ENCODE measurements around the gene CHI3L2. TPM values are rescaled to one million over a fixed set of nuclear protein-coding genes. Genes with fewer than 3 reads are reported as not detected.

The CHI3L2 gene
- total and polyA plus RNA-seq, 2 of the 13 experiments (the other 11 are each of a cell fraction or from before 2014, with no cell fraction given) = 0.46 to 1.7 TPM

GRCh38 chr1:111242805-111243523 lies 15.5 kb downstream of the CHI3L2 start (continued):
- TF ChIP-seq ZNF687 (CRISPR knock-in tag; IDR thresholded peaks at IDR 0.05) = no peak
- no peak for TF ChIP-seq ZNF3 (CRISPR knock-in tag; IDR thresholded peaks at IDR 0.05)
- no peak for TF ChIP-seq ZNF570 (CRISPR knock-in tag; IDR thresholded peaks at IDR 0.05; ENCODE audit: borderline replicate concordance)
- no peak for TF ChIP-seq IRX3 (CRISPR knock-in tag; IDR thresholded peaks at IDR 0.05; ENCODE audit: borderline replicate concordance, low read depth)
- TF ChIP-seq RBFOX2 (IDR thresholded peaks at IDR 0.05; ENCODE audit: low read depth, low read length) = no peak
- TF ChIP-seq ZNF280D (CRISPR knock-in tag; IDR thresholded peaks at IDR 0.05) = no peak
- no peak for TF ChIP-seq ZKSCAN8 (CRISPR knock-in tag; IDR thresholded peaks at IDR 0.05; ENCODE audit: borderline replicate concordance)
- TF ChIP-seq ELF1 (CRISPR knock-in tag; IDR thresholded peaks at IDR 0.05) = 0 out of 2 replicates have a peak, but pooled peaks have one; percentile 19
- TF ChIP-seq ZNF30 (CRISPR knock-in tag; IDR thresholded peaks at IDR 0.05) = no peak
- no peak for TF ChIP-seq PPARG (CRISPR knock-in tag; conservative IDR thresholded peaks at IDR 0.05)
- TF ChIP-seq RXRB (CRISPR knock-in tag; IDR thresholded peaks at IDR 0.05; ENCODE audit: borderline replicate concordance) = no peak; the same call in 1 of the 2 replicates
- no peak for TF ChIP-seq GTF3A (CRISPR knock-in tag; conservative IDR thresholded peaks at IDR 0.05)
- no peak for TF ChIP-seq ZNF619 (CRISPR knock-in tag; IDR thresholded peaks at IDR 0.05)
- no peak for TF ChIP-seq SRY (CRISPR knock-in tag; IDR thresholded peaks at IDR 0.05)
- no peak for TF ChIP-seq ZBTB7B (CRISPR knock-in tag; IDR thresholded peaks at IDR 0.05)
- TF ChIP-seq THAP11 (CRISPR knock-in tag; IDR thresholded peaks at IDR 0.05) = no peak
- TF ChIP-seq ZBTB33 (CRISPR knock-in tag; IDR thresholded peaks at IDR 0.05) = no peak

Data from HepG2 (cell line).